ENCODE measurements around the gene ZMIZ1.
A peak's percentile ranks its signal among the peaks of the same experiment; 100 is the strongest.

The ZMIZ1 gene

DNA sequence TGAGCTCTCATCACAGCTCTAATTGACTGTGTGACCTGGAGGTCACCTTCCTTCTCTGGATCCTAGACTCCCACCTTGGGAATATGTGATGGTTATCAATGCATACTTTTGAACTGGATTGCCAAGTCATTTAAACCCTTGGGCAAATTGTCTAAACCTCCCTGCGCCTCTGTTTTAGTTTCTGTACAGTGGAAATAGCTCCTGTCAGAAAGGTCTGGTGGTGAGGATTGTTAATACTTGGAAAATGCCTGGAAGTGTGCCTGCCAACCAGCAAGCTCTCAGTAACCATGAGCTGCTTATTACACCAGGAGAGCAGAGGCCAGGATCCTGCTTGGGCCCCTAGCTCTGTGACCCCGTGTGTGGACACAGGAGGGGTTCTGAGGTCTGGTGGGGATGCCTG lies 169.8 kb downstream of the ZMIZ1 start:
- DNase-seq = no peak

DNA sequence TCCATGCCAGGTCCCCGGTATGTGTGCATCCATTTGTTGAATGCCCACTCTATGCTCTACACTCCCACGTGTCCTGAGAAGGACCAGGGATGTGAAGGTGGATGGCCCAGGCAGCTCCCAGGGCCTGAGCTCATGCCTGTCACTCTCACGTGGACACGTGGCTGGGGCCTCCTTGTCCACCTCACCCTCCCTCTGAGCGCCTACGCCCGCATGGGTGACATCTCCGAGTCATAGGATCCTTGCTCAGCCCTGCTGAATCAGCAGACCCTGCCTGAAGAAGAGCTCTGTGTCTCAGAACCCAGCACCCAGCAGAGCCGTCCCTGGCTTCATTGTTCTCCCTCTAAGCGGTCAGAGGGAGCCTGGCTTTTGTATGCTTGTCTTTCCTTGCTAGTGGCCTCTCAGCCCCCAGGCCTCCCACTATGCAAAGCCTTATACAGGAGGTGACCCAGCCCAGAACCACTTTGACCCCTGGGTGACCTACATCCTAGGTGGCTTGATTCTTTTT lies 170.6 kb downstream of the ZMIZ1 start:
- DNase-seq = no peak

DNA sequence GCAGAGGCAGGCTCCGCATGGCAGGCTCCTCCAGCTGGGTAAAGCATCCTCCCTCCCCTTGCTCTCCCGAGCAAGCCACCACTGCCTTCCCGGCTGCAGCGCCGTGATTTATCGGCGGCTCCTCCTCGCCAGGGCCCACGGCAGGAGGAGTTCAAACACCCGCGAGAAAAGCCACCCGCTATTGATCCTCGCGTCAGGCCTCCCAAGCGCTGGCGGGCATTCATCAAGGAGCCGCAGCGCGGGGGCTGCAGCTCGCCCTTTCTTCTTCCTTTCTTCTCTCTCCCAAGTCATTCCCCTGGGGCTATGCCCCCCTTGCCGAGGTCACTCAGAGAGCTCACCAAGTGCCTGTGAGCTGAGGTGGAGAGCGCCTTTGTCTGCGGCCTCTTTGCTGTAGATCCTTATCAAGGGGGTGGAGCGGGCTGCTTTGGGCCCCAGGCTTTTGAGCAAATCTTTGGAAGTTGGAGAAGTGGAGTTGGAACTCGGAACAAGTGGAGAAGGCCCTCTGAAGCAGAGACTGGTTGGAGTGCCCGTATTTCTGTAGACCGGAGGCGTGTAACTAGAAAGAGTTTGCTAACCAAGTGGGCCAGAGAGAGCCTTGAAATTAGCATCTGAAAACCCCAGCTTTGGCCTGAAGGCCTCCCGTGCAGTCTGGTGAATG lies 171.3 kb downstream of the ZMIZ1 start:
- no peak for DNase-seq

GRCh38 chr10:79241629-79241989 lies 172.8 kb downstream of the ZMIZ1 start:
- DNase-seq = no peak

DNA sequence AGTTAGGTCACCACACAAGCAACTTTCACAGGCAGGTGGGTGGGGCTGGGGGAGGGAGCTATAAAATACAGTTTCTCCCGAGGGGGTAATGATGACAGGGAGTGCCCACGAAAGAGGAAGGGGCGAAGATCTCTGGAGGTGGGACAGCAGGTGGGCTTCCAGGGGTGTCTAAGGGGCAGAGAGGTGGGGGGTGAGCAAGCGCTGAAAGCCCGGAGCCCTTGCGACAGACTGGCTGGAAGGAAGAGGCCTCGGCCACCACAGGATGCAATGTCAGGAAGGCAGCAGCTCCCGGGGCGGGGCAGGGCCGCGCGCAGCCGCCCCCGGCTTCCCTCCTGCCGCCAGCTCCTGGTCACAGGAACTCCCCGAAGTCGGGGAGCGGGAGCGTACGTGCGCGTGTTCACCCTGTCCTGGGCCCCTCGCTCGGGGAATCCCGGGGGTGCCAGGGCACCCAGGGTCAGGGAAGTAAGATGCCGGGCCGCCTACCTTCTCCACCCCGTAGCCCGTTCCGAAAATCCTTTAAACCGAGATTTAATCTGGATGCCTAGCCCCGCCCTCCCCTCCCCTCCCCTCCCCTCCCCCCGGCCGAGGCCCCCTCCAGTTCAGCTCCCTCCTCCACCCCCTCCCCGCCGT lies 173.3 kb downstream of the ZMIZ1 start:
- peak; percentile 56 to 59 for DNase-seq

- peak; percentile 51 to 65 for DNase-seq
Observed at GRCh38 chr10:79242620-79243152, 173.9 kb downstream of the ZMIZ1 start.

DNA sequence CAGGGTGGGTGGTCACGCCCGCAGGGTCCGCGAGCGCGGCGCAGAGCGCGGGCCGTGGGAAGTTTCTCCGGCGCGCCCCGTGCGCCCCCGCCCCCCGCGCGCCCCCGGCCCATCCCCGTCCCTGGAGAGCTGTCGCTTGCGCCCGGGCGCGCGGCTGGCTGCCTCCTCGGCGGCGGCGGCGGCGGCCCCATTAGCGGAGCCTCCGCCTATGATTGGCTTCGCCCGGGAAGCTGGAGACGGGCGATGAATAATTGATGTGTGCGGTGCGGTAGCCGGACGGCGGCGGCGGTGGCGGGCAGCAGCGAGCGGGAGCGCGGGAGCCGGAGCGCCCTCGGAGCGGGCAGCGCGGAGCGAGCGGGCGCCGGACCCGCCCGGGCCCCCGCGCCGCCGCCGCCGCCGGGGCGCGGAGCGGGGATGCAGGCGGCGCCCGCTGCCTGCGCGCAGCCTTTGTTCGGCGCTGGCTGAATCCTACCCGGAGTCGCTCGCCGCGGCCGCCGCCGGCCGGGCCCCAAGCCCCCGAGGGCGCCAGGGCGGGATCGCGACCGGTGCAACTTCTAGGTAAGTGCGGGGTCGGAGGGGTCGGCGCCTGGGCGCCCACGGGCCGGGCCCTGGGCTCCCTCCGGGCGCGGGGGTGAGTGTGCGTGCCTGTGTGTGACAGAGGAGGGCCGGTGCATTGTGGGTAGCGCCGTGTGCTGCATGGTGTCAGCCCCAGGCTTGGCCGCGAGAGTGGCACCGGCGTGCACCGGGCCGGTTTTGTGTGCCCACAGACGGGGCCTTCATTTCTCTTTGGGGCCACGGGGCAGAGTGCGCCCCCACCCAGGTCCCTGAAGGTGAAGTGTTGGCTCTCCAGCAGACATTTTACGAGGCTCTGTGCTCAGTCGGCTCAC lies 174.7 kb downstream of the ZMIZ1 start:
- DNase-seq = peak; percentile 54 to 64

DNA sequence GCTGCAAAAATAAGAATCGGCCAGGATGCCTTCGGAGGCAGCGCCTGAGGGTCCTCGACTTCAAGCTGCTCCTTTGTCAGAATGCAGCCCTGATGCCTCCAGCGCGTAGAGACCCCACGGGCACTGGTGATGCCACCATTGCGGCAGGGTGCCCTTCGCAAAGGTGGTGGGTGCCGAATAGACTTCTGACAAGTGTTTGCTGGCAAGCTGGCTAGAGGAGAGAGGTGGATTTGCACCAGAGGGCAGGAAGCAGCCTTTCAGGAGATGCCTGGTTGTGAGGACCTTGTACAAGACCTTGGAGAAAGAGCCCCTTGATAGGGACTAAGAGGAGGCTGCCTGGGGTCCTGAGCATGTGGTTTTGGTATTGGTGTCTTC lies 175.3 kb downstream of the ZMIZ1 start:
- DNase-seq = no peak

DNA sequence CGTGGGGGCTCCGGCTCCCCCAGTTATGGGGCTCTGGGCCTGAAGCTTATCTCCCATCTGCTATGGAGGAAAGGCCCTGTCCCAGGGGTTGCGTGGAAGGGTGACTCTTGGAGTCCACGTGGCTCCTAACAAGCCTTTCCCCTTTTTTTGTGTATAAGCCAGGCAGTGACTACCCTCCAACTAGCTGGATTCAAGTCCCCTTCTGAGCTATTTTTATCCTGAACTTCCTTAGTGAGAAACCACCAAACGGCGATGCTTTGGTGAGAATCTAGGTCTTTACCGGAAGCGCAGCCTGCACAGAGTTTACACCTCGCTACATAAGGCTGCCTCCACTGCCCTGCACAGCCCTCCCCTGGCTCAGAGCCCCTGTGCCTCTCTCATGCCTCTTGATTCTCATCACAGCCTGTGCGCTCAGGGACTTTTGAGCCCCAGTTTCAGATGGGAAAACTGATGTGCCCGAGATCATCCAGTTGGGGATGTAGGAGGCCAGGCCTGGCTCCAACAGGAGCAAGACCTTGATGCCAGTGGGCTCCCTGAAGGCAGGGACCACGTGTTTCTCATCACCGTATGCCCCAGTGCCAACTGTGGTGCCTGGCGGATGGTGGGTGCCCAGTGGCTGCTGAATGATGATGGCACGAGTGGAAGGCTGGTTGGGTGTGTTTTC lies 176.2 kb downstream of the ZMIZ1 start:
- no peak for DNase-seq

DNA sequence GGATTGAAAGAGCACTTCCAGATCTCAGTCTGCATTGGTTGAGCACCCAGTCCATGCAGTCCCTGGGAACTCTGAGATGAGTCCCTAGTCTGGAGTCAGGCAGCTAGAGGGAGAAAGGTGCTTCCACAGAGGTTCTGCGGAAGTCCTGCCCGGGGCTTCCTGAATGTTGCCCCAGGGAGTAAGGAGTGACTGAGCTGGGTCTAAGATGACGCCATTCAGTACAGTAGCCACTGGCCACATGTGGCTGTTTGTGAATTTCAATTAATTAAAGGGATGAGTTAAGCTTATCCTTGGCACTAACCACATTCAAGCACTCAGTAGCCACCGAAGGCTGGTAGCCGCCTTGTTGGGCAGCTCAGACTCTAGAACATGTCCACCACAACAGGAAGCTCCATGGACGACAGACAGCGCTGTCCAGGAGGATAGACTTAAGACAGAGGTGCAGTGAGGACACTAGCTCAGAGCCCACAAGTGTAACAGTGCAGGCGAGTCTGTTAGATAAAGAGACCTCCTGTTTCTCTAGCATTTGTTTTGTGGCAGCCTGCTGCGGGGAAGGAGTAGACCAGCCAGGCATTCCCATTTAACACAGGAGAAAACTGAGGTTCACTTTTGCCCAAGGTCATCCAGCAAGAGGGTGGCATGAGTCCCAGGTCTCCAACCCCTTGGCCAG lies 176.9 kb downstream of the ZMIZ1 start:
- no peak for DNase-seq

- no peak for DNase-seq
Observed at GRCh38 chr10:79246209-79246581, 177.4 kb downstream of the ZMIZ1 start.

GRCh38 chr10:79246606-79247275 lies 178.0 kb downstream of the ZMIZ1 start:
- no peak for DNase-seq

GRCh38 chr10:79247373-79248137 lies 178.8 kb downstream of the ZMIZ1 start:
- no peak for DNase-seq

GRCh38 chr10:79248341-79249185 lies 179.8 kb downstream of the ZMIZ1 start:
- DNase-seq = no peak

- DNase-seq = no peak
Observed at GRCh38 chr10:79249186-79250121, 180.7 kb downstream of the ZMIZ1 start.

DNA sequence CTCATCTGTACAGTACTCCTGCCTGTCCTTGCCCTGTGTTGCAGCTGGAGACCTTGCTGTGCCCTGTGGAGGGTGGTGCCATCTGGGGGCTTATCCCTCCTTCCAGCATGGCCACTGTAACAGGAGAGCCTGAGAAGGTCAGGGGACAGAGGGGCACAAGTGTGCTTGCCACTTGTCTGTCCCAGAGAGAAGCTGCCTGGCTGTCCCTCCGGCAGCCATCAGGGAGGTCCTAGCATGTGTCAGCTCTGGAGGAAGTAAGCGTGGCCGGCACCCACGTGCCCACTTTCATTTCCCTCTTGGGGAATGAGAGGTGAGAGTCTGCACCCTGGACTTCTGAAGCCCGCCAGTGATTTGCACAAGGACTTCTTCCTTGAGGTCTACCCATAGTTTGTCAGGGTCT lies 181.5 kb downstream of the ZMIZ1 start:
- no peak for DNase-seq

DNA sequence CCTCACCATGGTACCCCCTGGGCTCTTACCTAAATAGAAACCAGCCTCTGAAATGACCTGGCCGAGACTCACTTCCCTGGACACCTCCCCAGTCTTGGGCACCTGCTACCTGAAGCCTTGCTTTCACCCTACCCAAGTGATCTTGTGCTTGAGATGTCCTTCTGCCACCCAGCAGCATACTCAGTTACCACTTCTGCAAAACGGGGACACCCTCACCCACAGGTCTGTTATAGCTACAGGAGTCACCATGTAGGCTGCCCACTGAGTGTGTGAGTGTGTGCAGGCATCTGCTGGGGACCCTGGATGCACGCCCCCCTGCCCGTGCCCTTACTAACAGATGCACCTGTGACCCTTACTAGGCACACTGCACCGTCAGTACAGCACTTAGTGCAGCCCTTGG lies 183.7 kb downstream of the ZMIZ1 start:
- no peak for DNase-seq

GRCh38 chr10:79252971-79253370 lies 184.2 kb downstream of the ZMIZ1 start:
- no peak for DNase-seq

GRCh38 chr10:79253704-79254103 lies 184.9 kb downstream of the ZMIZ1 start:
- no peak for DNase-seq

Data from stimulated activated CD4-positive, alpha-beta T cell treated with anti-CD3 and anti-CD28 coated beads, Interleukin-2, amount 100 ng/mL, for 48 hours (primary cell).